A549 (cell line): ENCODE data around the gene GBP4.

Experiments used
- CEBPB ChIP-seq, 2 experiments: fragments of >200 bp in 1 of 2; sonication (Bioruptor Twin) in 1 of 2; formaldehyde crosslinking in 1 of 2; IDR thresholded peaks; 2 replicates each; pipeline ENCODE4 v1.6.1; 2012 to 2016
- CHD2 ChIP-seq: fragments of 150-350 bp; IDR thresholded peaks from 2 replicates; pipeline ENCODE4 v1.6.1; 2014; ENCODE audit warnings: low read length; ENCODE audit not compliant: partially characterized antibody
- CTCF ChIP-seq: fragments of >200 bp; sonication (Bioruptor Twin); formaldehyde crosslinking; IDR thresholded peaks from 3 replicates; pipeline ENCODE4 v1.5.1; 2016
- EP300 ChIP-seq, 2 experiments: fragments of >200 bp; sonication (Bioruptor Twin); formaldehyde crosslinking; IDR thresholded peaks; 2 replicates in 1 of 2; 3 replicates in 1 of 2; pipeline ENCODE4 v1.6.1; 2016 to 2017
- HDAC2 ChIP-seq: fragments of 200-600 bp; sonication (generic); IDR thresholded peaks from 2 replicates; pipeline ENCODE4 v1.6.1; 2016
- HOXA7 ChIP-seq: fragments of 250-450 bp; sonication (Bioruptor Pico); IDR thresholded peaks from 2 replicates; pipeline ENCODE4 v1.5.0; 2020; ENCODE audit warnings: mild to moderate bottlenecking, moderate library complexity
- KDM5A ChIP-seq: fragments of 200-600 bp; sonication (generic); IDR thresholded peaks from 2 replicates; pipeline ENCODE4 v1.6.1; 2016; ENCODE audit warnings: antibody characterized with exemption, mild to moderate bottlenecking
- MAZ ChIP-seq: fragments of 150-350 bp; IDR thresholded peaks from 2 replicates; pipeline ENCODE4 v1.6.1; 2014; ENCODE audit warnings: antibody characterized with exemption, low read depth, low read length, borderline replicate concordance
- REST ChIP-seq: fragments of 200-600 bp; sonication (generic); IDR thresholded peaks from 2 replicates; pipeline ENCODE4 v1.6.1; 2016; ENCODE audit warnings: antibody characterized with exemption, mild to moderate bottlenecking, moderate library complexity
- ZFP36 ChIP-seq: fragments of 450-650 bp; IDR thresholded peaks from 2 replicates; pipeline ENCODE4 v1.6.1; 2014; ENCODE audit warnings: borderline replicate concordance; ENCODE audit not compliant: partially characterized antibody
- TF ChIP-seq, protein P1 (sequence below): fragments of 150-350 bp; IDR thresholded peaks from 2 replicates; pipeline ENCODE4 v1.6.1; 2014; ENCODE audit warnings: low read depth, mild to moderate bottlenecking, low read length

DNA sequence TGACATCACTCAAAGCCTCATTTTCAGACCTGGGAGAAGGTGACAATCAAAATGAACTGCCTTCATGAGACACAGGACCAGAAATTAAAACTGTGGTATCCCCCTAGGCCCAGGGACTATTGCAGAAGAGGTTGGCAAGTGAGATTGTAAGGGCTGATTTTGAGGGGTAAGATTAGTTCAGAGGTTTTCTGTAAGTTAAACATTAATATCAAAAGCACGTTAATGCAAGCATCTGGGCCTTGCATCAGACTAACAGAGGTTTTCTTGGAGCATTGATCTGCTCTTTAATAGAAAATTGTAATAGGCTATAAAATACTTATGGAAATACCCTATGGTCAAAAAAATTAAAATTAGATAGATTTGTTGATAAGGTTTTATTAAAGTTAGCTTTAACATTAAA is 14.6 kb upstream of the GBP4 start:
- TF ChIP-seq CTCF (no peak), CEBPB (IDR thresholded peaks at IDR 0.05) (no peak), ZFP36 (no peak), HOXA7 (CRISPR knock-in tag) (no peak), HDAC2 (no peak), MAZ (no peak), CHD2 (no peak), REST (no peak), KDM5A (no peak), EP300 (IDR thresholded peaks at IDR 0.05) (no peak)
- TF ChIP-seq, protein P1, sequence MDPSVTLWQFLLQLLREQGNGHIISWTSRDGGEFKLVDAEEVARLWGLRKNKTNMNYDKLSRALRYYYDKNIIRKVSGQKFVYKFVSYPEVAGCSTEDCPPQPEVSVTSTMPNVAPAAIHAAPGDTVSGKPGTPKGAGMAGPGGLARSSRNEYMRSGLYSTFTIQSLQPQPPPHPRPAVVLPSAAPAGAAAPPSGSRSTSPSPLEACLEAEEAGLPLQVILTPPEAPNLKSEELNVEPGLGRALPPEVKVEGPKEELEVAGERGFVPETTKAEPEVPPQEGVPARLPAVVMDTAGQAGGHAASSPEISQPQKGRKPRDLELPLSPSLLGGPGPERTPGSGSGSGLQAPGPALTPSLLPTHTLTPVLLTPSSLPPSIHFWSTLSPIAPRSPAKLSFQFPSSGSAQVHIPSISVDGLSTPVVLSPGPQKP, result no peak
